Epithelial cell of esophagus (primary cell): ENCODE results near the gene CD79A.

Experiments used
- DNase-seq: peaks from one replicate; pipeline ENCODE4 v3.0.0; 2010; ENCODE audit warnings: low read depth
- H3K4me3 ChIP-seq: 2 replicates; pipeline ENCODE4 v1.5.1; 2011; ENCODE audit warnings: mild to moderate bottlenecking, low read length, control low read depth
- CTCF ChIP-seq: IDR thresholded peaks from 2 replicates; pipeline ENCODE4 v1.5.1; 2011; ENCODE audit warnings: low read depth, mild to moderate bottlenecking, low read length, control low read depth, inconsistent platforms; ENCODE audit not compliant: insufficient read depth; ENCODE audit errors: missing control alignments

The CD79A gene

DNA sequence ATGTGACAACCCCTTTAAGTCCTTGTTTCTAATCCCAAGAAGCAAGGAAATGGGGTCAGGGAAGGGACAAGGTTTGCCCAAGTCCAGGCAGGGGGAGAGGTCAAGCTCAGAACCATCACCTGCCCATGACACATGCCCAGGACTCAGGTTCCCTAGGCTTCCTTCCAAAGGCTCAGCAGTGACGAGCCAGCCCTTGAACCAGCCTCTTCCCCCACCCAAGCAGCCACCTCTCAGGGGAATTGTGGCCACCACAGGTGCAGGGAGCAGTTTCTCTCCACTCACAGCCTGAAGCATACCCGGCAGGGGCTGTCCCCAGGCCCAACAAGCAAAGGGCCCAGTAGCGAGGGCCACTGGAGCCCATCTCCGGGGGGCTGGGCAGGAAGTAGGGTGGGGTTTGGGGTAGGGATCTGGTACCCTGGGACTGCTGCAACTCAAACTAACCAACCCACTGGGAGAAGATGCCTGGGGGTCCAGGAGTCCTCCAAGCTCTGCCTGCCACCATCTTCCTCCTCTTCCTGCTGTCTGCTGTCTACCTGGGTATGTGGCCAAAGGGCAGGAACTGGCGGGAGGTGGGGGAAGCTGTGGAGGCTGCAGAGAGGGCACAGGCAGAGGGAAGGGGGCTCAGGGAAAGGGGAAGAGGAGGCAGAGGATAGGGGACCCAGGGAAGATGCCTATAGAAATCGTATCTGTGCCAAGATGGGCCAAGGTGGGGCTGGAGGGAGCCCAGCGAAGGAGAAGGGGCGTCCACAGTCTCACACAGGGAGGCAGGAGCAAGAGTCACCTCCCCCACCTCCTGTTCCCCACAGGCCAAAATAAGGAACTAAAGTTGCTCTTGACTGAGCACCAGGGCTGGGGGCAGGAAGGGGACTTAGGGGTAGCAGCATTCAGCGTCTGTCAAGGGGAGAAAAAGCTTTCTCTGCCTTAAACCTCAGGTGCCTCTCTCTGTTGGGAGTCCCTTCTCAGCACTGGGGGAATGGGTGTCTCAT, at the start of gene CD79A:
Gene CD79A (plus strand): TSS at position 433 of the 986 bp plus-strand sequence. CDS start 26 bp downstream, at position 459.
- TF ChIP-seq CTCF, result no peak
- no peak within 1 kb of the TSS for H3K4me3 ChIP-seq
- no peak for DNase-seq

DNA sequence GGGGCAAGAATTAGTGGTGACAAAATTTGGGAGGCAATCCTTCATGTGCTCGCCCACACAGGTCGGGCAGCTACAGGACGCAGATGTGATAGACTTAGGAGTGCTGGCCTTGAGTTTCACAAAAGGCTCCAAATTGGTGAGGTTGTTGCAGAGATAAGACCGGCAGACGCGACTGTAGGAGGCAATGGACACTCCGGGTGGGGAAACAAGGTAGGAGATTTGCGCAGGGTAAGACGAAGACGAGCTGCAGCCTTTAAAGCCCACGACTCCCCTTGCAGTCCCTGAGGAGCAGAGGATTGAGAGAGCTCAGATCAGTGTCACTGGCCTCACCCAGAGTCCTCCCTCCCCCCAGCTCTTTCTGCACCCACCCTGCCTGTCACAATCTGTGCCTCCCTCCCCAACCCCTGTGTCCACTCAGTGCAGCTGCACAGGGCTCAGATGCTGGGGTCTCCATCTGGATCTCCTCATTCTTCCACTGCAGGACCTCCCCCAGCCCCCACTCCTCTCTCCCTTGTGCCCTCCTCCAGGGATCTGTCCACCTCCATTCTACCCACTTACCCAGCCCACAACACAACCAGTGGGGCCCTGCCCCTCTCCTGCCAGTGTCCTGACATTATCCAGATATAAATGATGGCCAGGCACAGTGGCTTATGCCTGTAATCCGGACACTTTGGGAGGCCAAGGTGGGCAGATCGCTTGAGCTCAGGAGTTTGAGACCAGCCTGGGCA, 38.9 kb upstream of the CD79A start:
- no peak for DNase-seq
- H3K4me3 ChIP-seq, result no peak overlapping the region
- TF ChIP-seq CTCF, result no peak

DNA sequence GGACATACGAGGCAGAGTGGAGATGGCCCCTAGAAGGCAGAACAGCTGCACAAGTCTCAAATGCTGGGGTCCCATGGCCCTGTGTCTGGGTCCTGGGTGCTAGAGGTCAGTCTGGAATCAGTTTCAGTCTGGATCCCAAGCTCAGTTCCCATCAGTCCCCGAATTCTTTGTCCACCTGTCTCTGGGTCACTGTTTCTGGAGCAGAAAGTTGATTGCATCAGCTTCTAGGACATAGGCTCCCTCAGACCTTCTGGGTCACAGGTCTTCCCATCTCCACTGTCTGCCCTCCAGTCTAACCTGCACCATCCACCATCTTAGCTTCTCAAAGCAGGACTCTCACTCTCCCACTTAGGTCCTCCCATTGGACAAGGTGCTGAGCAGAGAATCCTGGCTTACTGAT, 37.9 kb upstream of the CD79A start:
- H3K4me3 ChIP-seq, result no peak overlapping the region
- no peak for DNase-seq
- TF ChIP-seq CTCF, result no peak

GRCh38 chr19:41843371-41843770, 33.7 kb upstream of the CD79A start:
- no peak overlapping the region for H3K4me3 ChIP-seq
- DNase-seq, result no peak
- no peak for TF ChIP-seq CTCF

DNA sequence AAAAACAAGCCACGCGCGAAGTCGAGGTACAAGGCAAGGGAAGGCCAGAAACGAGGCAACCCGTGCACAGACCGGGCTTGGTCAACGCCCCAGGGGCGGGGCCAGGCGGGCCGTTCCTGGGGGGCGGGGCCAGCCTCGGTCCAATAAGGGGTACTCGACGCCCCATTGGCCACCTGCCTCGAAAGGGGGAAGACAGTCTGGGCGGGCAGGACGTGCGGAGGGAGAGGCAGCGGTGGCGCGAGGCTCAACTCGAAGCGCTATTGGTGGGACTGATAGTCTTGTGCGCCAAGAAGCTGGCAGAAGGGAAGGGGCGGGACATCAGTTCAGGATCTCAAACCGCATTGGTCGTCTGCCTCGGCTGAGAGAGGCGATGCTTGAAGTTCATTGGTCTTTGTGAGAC, 32.5 kb upstream of the CD79A start, which contains the start of gene LYPD4:
Gene LYPD4 (minus strand): TSS at position 83 of the 400 bp plus-strand sequence. CDS start 5,398 bp downstream, outside the sequence.
- DNase-seq, result no peak
- TF ChIP-seq CTCF, result no peak
- no peak within 1 kb of the TSS for H3K4me3 ChIP-seq

DNA sequence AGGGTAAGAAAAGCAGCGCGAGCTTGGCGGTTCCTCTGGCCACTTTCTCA, 32.3 kb upstream of the CD79A start, which contains the start of gene DMRTC2:
Gene DMRTC2 (plus strand): TSS at position 42 of the 50 bp plus-strand sequence. CDS start 2,387 bp downstream, outside the sequence.
- no peak for DNase-seq
- H3K4me3 ChIP-seq, result no peak within 1 kb of the TSS
- no peak for TF ChIP-seq CTCF

GRCh38 chr19:41845051-41845590, 32.0 kb upstream of the CD79A start:
- no peak for TF ChIP-seq CTCF
- no peak for DNase-seq
- no peak overlapping the region for H3K4me3 ChIP-seq
